H1 (cell line): ENCODE data around the gene SEC24C. TPM values are rescaled to one million over a fixed set of nuclear protein-coding genes. Genes with fewer than 3 reads are reported as not detected.

Experiments used
- CTCF ChIA-PET: fragments of 300-600 bp; sonication (Branson Sonifier 250); formaldehyde crosslinking; loops from one replicate; lab custom pipeline; 2021; ENCODE audit not compliant: partially characterized antibody; lab: Charles Lee
- POLR2A ChIA-PET: fragments of 300-600 bp; sonication (Branson Sonifier 250); formaldehyde crosslinking; loops from one replicate; lab custom pipeline; 2021; ENCODE audit warnings: inconsistent platforms; ENCODE audit not compliant: partially characterized antibody; lab: Charles Lee
- DNase-seq, 2 experiments: peaks; one replicate each; pipeline versions ENCODE4 v3.0.0 to v3.0.0-alpha.2; 2010 to 2022; ENCODE audit warnings: low spot score in 2 of 2, low read depth in 1 of 2, mixed read lengths in 1 of 2
- FAIRE-seq: peaks from 2 replicates; lab custom pipeline; 2011; peaks lifted over from hg19 to GRCh38; lab: Jason Lieb, UNC
- H2AFZ ChIP-seq: 2 replicates; pipeline ENCODE4 v1.8.1; 2012; ENCODE audit warnings: low read length, inconsistent platforms
- H2AK5ac ChIP-seq: 2 replicates; pipeline ENCODE4 v1.6.1; 2013; ENCODE audit warnings: low read depth, low read length
- H2BK120ac ChIP-seq: replicated peaks from 2 replicates; pipeline ENCODE3; 2013; ENCODE audit warnings: low read depth, low read length, inconsistent platforms
- H2BK12ac ChIP-seq: 2 replicates; pipeline ENCODE4 v1.6.1; 2013; ENCODE audit warnings: low read depth, low read length
- H2BK15ac ChIP-seq: 2 replicates; pipeline ENCODE4 v1.6.1; 2013; ENCODE audit warnings: low read length
- H2BK20ac ChIP-seq: 2 replicates; pipeline ENCODE4 v1.6.1; 2013; ENCODE audit warnings: low read length
- H2BK5ac ChIP-seq: 2 replicates; pipeline ENCODE4 v1.6.1; 2013; ENCODE audit warnings: low read depth, low read length
- H3K14ac ChIP-seq: 2 replicates; pipeline ENCODE4 v1.6.1; 2013; ENCODE audit warnings: inconsistent platforms; ENCODE audit not compliant: insufficient read length
- H3K18ac ChIP-seq: 2 replicates; pipeline ENCODE4 v1.6.1; 2013; ENCODE audit warnings: low read length; ENCODE audit errors: extremely low read depth
- H3K23ac ChIP-seq: 2 replicates; pipeline ENCODE4 v1.6.1; 2013; ENCODE audit warnings: inconsistent platforms; ENCODE audit not compliant: insufficient read length
- H3K23me2 ChIP-seq: 2 replicates; pipeline ENCODE4 v1.6.1; 2013; ENCODE audit warnings: low read depth, low read length
- H3K27ac ChIP-seq: 2 replicates; pipeline ENCODE4 v1.6.1; 2011; ENCODE audit warnings: low read depth, low read length, inconsistent platforms
- H3K27me3 ChIP-seq, 4 experiments: replicated peaks in 1 of 4; 1 replicate in 1 of 4; 2 replicates in 3 of 4; pipeline versions ENCODE4 v1.6.1 to v1.8.1; 2011 to 2013; ENCODE audit warnings: low read length in 3 of 4, mild to moderate bottlenecking in 3 of 4, inconsistent platforms in 2 of 4, mixed read lengths in 2 of 4, moderate library complexity in 1 of 4; ENCODE audit not compliant: control insufficient read depth in 3 of 4, insufficient read depth in 3 of 4; ENCODE audit errors: extremely low read depth in 1 of 4
- H3K36me3 ChIP-seq, 4 experiments: 2 replicates each; pipeline versions ENCODE4 v1.6.1 to v1.8.1; 2011 to 2013; ENCODE audit warnings: mild to moderate bottlenecking in 4 of 4, low read length in 3 of 4, moderate library complexity in 2 of 4, control low read depth in 1 of 4, inconsistent platforms in 1 of 4; ENCODE audit not compliant: insufficient read depth in 4 of 4, control insufficient read depth in 2 of 4
- H3K4ac ChIP-seq: replicated peaks from 2 replicates; pipeline ENCODE3; 2013; ENCODE audit warnings: low read length, low read depth, mixed read lengths, inconsistent platforms; ENCODE audit not compliant: insufficient read length
- H3K4me1 ChIP-seq, 4 experiments: replicated peaks in 1 of 4; 1 replicate in 1 of 4; 2 replicates in 3 of 4; pipeline versions ENCODE4 v1.6.1 to v1.8.1; 2011 to 2013; ENCODE audit warnings: low read length in 3 of 4, inconsistent platforms in 2 of 4, mixed read lengths in 1 of 4; ENCODE audit not compliant: insufficient read depth in 4 of 4, control insufficient read depth in 3 of 4
- H3K4me2 ChIP-seq, 2 experiments: 2 replicates each; pipeline versions ENCODE4 v1.6.1 to v1.8.1; 2011 to 2013; ENCODE audit warnings: low read depth in 2 of 2, low read length in 2 of 2, control low read depth in 1 of 2, inconsistent platforms in 1 of 2, mild to moderate bottlenecking in 1 of 2; ENCODE audit not compliant: insufficient read depth in 1 of 2
- H3K4me3 ChIP-seq, 4 experiments: fragments of 200-600, 300-600 bp in 1 of 4; sonication (generic), shearing (Covaris generic), sonication (Bioruptor Twin) in 1 of 4; 2 replicates each; pipeline versions ENCODE4 v1.5.1 to v1.8.1; 2011 to 2016; ENCODE audit warnings: low read length in 4 of 4, low read depth in 3 of 4, control low read depth in 2 of 4, inconsistent platforms in 2 of 4, mild to moderate bottlenecking in 2 of 4, mixed read lengths in 1 of 4, moderate library complexity in 1 of 4; ENCODE audit not compliant: insufficient read depth in 2 of 4; ENCODE audit errors: extremely low read depth in 1 of 4
- H3K56ac ChIP-seq: replicated peaks from 2 replicates; pipeline ENCODE3; 2013; ENCODE audit warnings: low read depth, mild to moderate bottlenecking, mixed read lengths, low read length, inconsistent platforms; ENCODE audit not compliant: insufficient read length
- H3K79me1 ChIP-seq: 2 replicates; pipeline ENCODE4 v1.6.1; 2013; ENCODE audit warnings: low read depth, low read length, control low read depth
- H3K79me2 ChIP-seq, 2 experiments: 2 replicates each; pipeline versions ENCODE4 v1.6.1 to v1.8.1; 2012 to 2013; ENCODE audit warnings: low read length in 2 of 2, mild to moderate bottlenecking in 2 of 2, inconsistent platforms in 1 of 2; ENCODE audit not compliant: insufficient read depth in 2 of 2, control insufficient read depth in 1 of 2
- H3K9ac ChIP-seq, 4 experiments: replicated peaks in 1 of 4; 1 replicate in 1 of 4; 2 replicates in 3 of 4; pipeline versions ENCODE4 v1.6.1 to v1.8.1; 2011 to 2013; ENCODE audit warnings: low read depth in 3 of 4, low read length in 3 of 4, control low read depth in 2 of 4, mild to moderate bottlenecking in 2 of 4, moderate library complexity in 2 of 4, inconsistent platforms in 1 of 4; ENCODE audit errors: extremely low read depth in 1 of 4
- H3K9me3 ChIP-seq, 2 experiments: 2 replicates each; pipeline versions ENCODE4 v1.6.1 to v1.8.1; 2012 to 2013; ENCODE audit warnings: mild to moderate bottlenecking in 2 of 2, moderate library complexity in 2 of 2, control low read depth in 1 of 2, inconsistent platforms in 1 of 2, low read depth in 1 of 2, low read length in 1 of 2, mixed read lengths in 1 of 2; ENCODE audit not compliant: insufficient read depth in 2 of 2
- H4K20me1 ChIP-seq, 2 experiments: replicated peaks in 1 of 2; 2 replicates each; pipeline versions ENCODE3 to v1.8.1; 2011 to 2013; ENCODE audit warnings: inconsistent platforms in 2 of 2, low read length in 2 of 2, mild to moderate bottlenecking in 1 of 2; ENCODE audit not compliant: insufficient read depth in 2 of 2, control insufficient read depth in 1 of 2
- H4K5ac ChIP-seq: 2 replicates; pipeline ENCODE4 v1.6.1; 2013; ENCODE audit warnings: low read length, low read depth, mixed read lengths, inconsistent platforms; ENCODE audit not compliant: insufficient read length
- H4K8ac ChIP-seq: 2 replicates; pipeline ENCODE4 v1.8.0; 2013; ENCODE audit warnings: mild to moderate bottlenecking, moderate library complexity, low read length, inconsistent platforms; ENCODE audit not compliant: insufficient read depth; ENCODE audit errors: extremely low read depth
- H4K91ac ChIP-seq: replicated peaks from 2 replicates; pipeline ENCODE3; 2013; ENCODE audit warnings: low read length, mixed read lengths, inconsistent platforms; ENCODE audit not compliant: insufficient read length
- CBX5 ChIP-seq: fragments of 300-800, 300-1000 bp; sonication (generic); IDR thresholded peaks from 2 replicates; pipeline ENCODE4 v1.7.1; 2016; ENCODE audit warnings: antibody characterized with exemption, low read length, low read depth
- CHD2 ChIP-seq: IDR thresholded peaks from 2 replicates; pipeline ENCODE4 v1.6.1; 2012; ENCODE audit warnings: low read length, improper control_type of control experiment
- FOSL1 ChIP-seq: IDR thresholded peaks from 2 replicates; pipeline ENCODE4 v1.6.1; 2011; ENCODE audit warnings: mild to moderate bottlenecking, low read depth, low read length, moderate library complexity; ENCODE audit not compliant: insufficient read depth
- JUND ChIP-seq: IDR thresholded peaks from 2 replicates; pipeline ENCODE4 v1.6.1; 2011; ENCODE audit warnings: mild to moderate bottlenecking, improper control_type of control experiment, low read length
- POLR2AphosphoS5 ChIP-seq: IDR thresholded peaks from 2 replicates; pipeline ENCODE4 v1.6.1; 2011; ENCODE audit warnings: low read depth, low read length
- RBBP5 ChIP-seq: IDR thresholded peaks from 2 replicates; pipeline ENCODE4 v1.7.1; 2012; ENCODE audit warnings: low read depth, mild to moderate bottlenecking, inconsistent platforms, low read length, moderate library complexity, borderline replicate concordance
- RFX5 ChIP-seq: IDR thresholded peaks from 2 replicates; pipeline ENCODE4 v1.6.1; 2011; ENCODE audit warnings: low read depth, low read length, improper control_type of control experiment, borderline replicate concordance
- WGBS, 2 experiments: shearing (Covaris generic) in 1 of 2; methylation state at CpG; one replicate each; pipeline versions ENCODE4 v1.1.6 to v1.1.7; 2013 to 2015; ENCODE audit warnings: low lambda C conversion rate in 2 of 2, mixed read lengths in 2 of 2, inconsistent platforms in 1 of 2, low coverage in 1 of 2, missing lambda C conversion rate in 1 of 2; ENCODE audit not compliant: insufficient replicate concordance in 2 of 2, insufficient coverage in 1 of 2, insufficient read length in 1 of 2; ENCODE audit errors: extremely low coverage in 1 of 2, missing lambda C conversion rate in 1 of 2; 5-methylcytosine and 5-hydroxymethylcytosine counted together
- polyA plus RNA-seq, 7 experiments: library from polyadenylated mRNA; depleted of rRNA in 3 of 7; stranded (reverse) in 5 of 7; unstranded in 2 of 7; fragments of >200 nt in 5 of 7; fragments of 200-250 nt in 2 of 7; gene quantifications; 1 replicate in 5 of 7; 2 replicates in 1 of 7; 4 replicates in 1 of 7; pipeline versions ENCODE4 v1.2.1 to v1.2.3, GENCODE V29; 2011 to 2013; ENCODE audit warnings: missing spikeins in 2 of 7, mixed read lengths in 2 of 7
- total RNA-seq: library from RNA; stranded (reverse); fragmentation: NEBNext Ultra II Directional; extraction: Animal tissue kit (Norgen Biotek cat#: 25700); gene quantifications from 2 replicates; pipeline ENCODE4 v1.2.1, GENCODE V29; 2021
- TF ChIP-seq, protein P1 (sequence below), 3 experiments: IDR thresholded peaks; 1 replicate in 2 of 3; 2 replicates in 1 of 3; pipeline versions ENCODE4 v1.5.1 to v1.6.1; 2011; ENCODE audit warnings: low read length in 3 of 3, mild to moderate bottlenecking in 3 of 3, inconsistent platforms in 2 of 3, low read depth in 1 of 3, moderate library complexity in 1 of 3; ENCODE audit not compliant: insufficient read depth in 1 of 3; ENCODE audit errors: control extremely low read depth in 1 of 3

SEC24C gene
- total and polyA plus RNA-seq, 2 of the 8 experiments (the other 6 are each of a cell fraction or from before 2014, with no cell fraction given), result 63.2 to 67.4 TPM

- Histone ChIP-seq H3K9ac (peak overlapping the region in 1 of 4 experiments; percentile 9; a peak in 2 of 7 replicates), H3K4ac (no peak overlapping the region), H3K4me3 (no peak overlapping the region), H4K91ac (no peak overlapping the region), H3K23ac (no peak overlapping the region), H4K8ac (no peak overlapping the region), H3K79me1 (peaks cover 2% of the 10 kb centered on the region; the same call in 1 of the 2 replicates), H2BK20ac (no peak overlapping the region), H3K14ac (no peak overlapping the region), H3K9me3 (no peaks in the 10 kb centered on the region), H3K56ac (no peak overlapping the region), H2BK12ac (no peak overlapping the region), H3K23me2 (no peaks in the 10 kb centered on the region; the same call in 1 of the 2 replicates), H3K79me2 (peaks cover 6 to 44% of the 10 kb centered on the region in 2 experiments; a peak in 3 of 4 replicates), H2AK5ac (no peak overlapping the region), H2AFZ (no peak overlapping the region), H4K5ac (no peak overlapping the region), H3K18ac (no peak overlapping the region), H3K36me3 (peaks cover 0 to 42% (median 10%) of the 10 kb centered on the region in 4 experiments; a peak in 6 of 8 replicates), H3K4me2 (no peak overlapping the region; a peak in 1 of 4 replicates), H3K4me1 (peaks cover 0 to 5% (median 4%) of the 10 kb centered on the region in 4 experiments; a peak in 3 of 7 replicates), H2BK120ac (no peak overlapping the region), H2BK15ac (no peak overlapping the region), H3K27ac (no peak overlapping the region), H3K27me3 (no peaks in the 10 kb centered on the region; a peak in 1 of 7 replicates), H4K20me1 (peaks cover 2 to 6% of the 10 kb centered on the region in 2 experiments), H2BK5ac (no peak overlapping the region)
- 88% methylated on average over 3 of the region's 3 CpGs; no CpG with 5 or more reads in 1 of the 2 experiments for WGBS, 2 experiments
- FAIRE-seq, result no peak
- POLR2A ChIA-PET, result interaction anchor here (0.6 to 2.1 kb wide), 9 partner anchors 10 to 1425 kb away, joined by 3 to 8 read pairs (median 4); partner anchors contain the start of gene DNAJB12
- CTCF ChIA-PET, result interaction anchor here (0.7 to 1.6 kb wide), 3 partner anchors 16 to 1733 kb away, joined by 3 to 6 read pairs (median 4); no protein-coding TSS in a partner anchor
- DNase-seq, result no peak
- no peak for TF ChIP-seq JUND
- TF ChIP-seq, protein P1, sequence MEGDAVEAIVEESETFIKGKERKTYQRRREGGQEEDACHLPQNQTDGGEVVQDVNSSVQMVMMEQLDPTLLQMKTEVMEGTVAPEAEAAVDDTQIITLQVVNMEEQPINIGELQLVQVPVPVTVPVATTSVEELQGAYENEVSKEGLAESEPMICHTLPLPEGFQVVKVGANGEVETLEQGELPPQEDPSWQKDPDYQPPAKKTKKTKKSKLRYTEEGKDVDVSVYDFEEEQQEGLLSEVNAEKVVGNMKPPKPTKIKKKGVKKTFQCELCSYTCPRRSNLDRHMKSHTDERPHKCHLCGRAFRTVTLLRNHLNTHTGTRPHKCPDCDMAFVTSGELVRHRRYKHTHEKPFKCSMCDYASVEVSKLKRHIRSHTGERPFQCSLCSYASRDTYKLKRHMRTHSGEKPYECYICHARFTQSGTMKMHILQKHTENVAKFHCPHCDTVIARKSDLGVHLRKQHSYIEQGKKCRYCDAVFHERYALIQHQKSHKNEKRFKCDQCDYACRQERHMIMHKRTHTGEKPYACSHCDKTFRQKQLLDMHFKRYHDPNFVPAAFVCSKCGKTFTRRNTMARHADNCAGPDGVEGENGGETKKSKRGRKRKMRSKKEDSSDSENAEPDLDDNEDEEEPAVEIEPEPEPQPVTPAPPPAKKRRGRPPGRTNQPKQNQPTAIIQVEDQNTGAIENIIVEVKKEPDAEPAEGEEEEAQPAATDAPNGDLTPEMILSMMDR (IDR thresholded peaks at IDR 0.05; ENCODE audit: control extremely low read depth in 1 of 3, insufficient read depth in 1 of 3, low read depth in 1 of 3, low read length in 3 of 3), result no peak
- no peak for TF ChIP-seq CBX5
- TF ChIP-seq FOSL1, result no peak
- TF ChIP-seq RBBP5, result no peak
- no peak for TF ChIP-seq RFX5
- no peak for TF ChIP-seq CHD2
- no peak for TF ChIP-seq POLR2AphosphoS5
These were observed 35.5 kb downstream of the SEC24C start for GRCh38 chr10:73779539-73780197.
